22Rv1 (cell line): Measurements from ENCODE around the gene ARHGAP26.

Source experiments
- ZFX ChIP-seq: fragments of 450-650 bp; IDR thresholded peaks from 2 replicates; pipeline ENCODE4 v1.6.1; 2017; ENCODE audit warnings: antibody characterized with exemption, borderline replicate concordance
- TF ChIP-seq, protein P1 (sequence below): fragments of 450-650 bp; IDR thresholded peaks from 2 replicates; pipeline ENCODE4 v1.5.1; 2017; ENCODE audit warnings: mild to moderate bottlenecking

DNA sequence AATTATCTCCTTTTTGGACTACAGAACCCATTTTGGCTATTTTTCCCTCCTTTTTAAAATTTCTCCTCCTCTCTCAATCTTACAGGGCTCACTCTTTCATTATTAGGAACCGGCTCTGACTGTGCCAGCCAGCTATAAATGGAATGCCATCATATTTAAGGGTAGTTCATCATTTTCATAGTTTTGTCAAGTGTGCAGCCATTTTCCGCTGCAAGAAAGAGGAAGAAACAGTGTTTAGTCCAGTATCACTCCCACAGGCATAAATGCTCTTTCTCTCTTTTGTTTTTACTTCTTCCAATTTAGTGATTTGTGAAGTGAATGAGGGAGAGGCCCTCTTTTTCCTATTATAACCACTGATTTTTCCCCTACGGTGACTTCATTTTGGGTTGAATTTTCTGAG lies 343.3 kb downstream of the ARHGAP26 start:
- TF ChIP-seq, protein P1, sequence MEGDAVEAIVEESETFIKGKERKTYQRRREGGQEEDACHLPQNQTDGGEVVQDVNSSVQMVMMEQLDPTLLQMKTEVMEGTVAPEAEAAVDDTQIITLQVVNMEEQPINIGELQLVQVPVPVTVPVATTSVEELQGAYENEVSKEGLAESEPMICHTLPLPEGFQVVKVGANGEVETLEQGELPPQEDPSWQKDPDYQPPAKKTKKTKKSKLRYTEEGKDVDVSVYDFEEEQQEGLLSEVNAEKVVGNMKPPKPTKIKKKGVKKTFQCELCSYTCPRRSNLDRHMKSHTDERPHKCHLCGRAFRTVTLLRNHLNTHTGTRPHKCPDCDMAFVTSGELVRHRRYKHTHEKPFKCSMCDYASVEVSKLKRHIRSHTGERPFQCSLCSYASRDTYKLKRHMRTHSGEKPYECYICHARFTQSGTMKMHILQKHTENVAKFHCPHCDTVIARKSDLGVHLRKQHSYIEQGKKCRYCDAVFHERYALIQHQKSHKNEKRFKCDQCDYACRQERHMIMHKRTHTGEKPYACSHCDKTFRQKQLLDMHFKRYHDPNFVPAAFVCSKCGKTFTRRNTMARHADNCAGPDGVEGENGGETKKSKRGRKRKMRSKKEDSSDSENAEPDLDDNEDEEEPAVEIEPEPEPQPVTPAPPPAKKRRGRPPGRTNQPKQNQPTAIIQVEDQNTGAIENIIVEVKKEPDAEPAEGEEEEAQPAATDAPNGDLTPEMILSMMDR = no peak
- no peak for TF ChIP-seq ZFX
